Thyroid gland (tissue), 4 donors: ENCODE measurements around the gene POGZ. TPM values are rescaled to one million over a fixed set of nuclear protein-coding genes. Genes with fewer than 3 reads are reported as not detected.

Source experiments
- DNase-seq, 2 donors: peaks; one replicate each; pipeline ENCODE4 v3.0.0-alpha.2; 2019
- H3K27ac ChIP-seq, 3 donors: fragments of 200-600 bp; sonication (generic); 1 replicate in 2 of 3; 2 replicates in 1 of 3; pipeline ENCODE4 v1.5.1; 2016 to 2019; ENCODE audit warnings: mild to moderate bottlenecking in 1 of 3, moderate library complexity in 1 of 3
- H3K27me3 ChIP-seq: fragments of 200-600 bp; sonication (generic); one replicate; pipeline ENCODE4 v1.5.1; 2019
- H3K36me3 ChIP-seq, 2 donors: fragments of 200-600 bp; sonication (generic); one replicate each; pipeline ENCODE4 v1.5.1; 2016 to 2019
- H3K4me1 ChIP-seq, 2 donors: fragments of 200-600 bp; sonication (generic); one replicate each; pipeline ENCODE4 v1.5.1; 2017 to 2019
- H3K4me3 ChIP-seq, 3 donors: fragments of 200-600 bp; sonication (generic); replicated peaks in 1 of 3; 1 replicate in 2 of 3; 2 replicates in 1 of 3; pipeline ENCODE4 v1.5.1; 2016; ENCODE audit warnings: mild to moderate bottlenecking in 1 of 3
- H3K9me3 ChIP-seq: fragments of 200-600 bp; sonication (generic); one replicate; pipeline ENCODE4 v1.5.1; 2017
- POLR2A ChIP-seq, 2 donors: fragments of 450-650 bp; IDR thresholded peaks; one replicate each; pipeline ENCODE4 v1.6.1; 2017; ENCODE audit warnings: antibody characterized with exemption in 2 of 2, mild to moderate bottlenecking in 2 of 2, moderate library complexity in 1 of 2
- WGBS, 2 donors: methylation state at CpG; one replicate each; pipeline ENCODE4 v1.1.5; 2017; 5-methylcytosine and 5-hydroxymethylcytosine counted together
- intact Hi-C: fragments of 100-400 bp; cut with DNase I; formaldehyde crosslinking; loops from one replicate; pipeline ENCODE4 v1.15.1; 2023
- total RNA-seq, 4 donors: library from RNA; depleted of rRNA; stranded (reverse); fragments of >200 nt; gene quantifications; one replicate each; pipeline ENCODE4 v1.2.3, GENCODE V29; 2016
- TF ChIP-seq, protein P1 (sequence below), 6 experiments: fragments of 200-600 bp in 3 of 6; fragments of 450-650 bp in 3 of 6; sonication (generic) in 3 of 6; IDR thresholded peaks; one replicate each; pipeline ENCODE4 v1.5.1; 2016 to 2019; ENCODE audit warnings: antibody characterized with exemption in 6 of 6, mild to moderate bottlenecking in 2 of 6, inconsistent platforms in 1 of 6, moderate library complexity in 1 of 6

Gene POGZ
- total RNA-seq, 4 donors from 2014 or later, result 66.0 to 103 (median 88.3) TPM

- H3K27ac ChIP-seq, result no peak overlapping the region
- no peak for DNase-seq
- 87 to 95% methylated on average over 1 of the region's 1 CpG for WGBS, 2 donors
- H3K36me3 ChIP-seq, result no peaks in the 10 kb centered on the region
- H3K4me3 ChIP-seq, result no peak overlapping the region
- H3K9me3 ChIP-seq, result no peaks in the 10 kb centered on the region
- no peak for TF ChIP-seq POLR2A (IDR thresholded peaks at IDR 0.05)
- TF ChIP-seq, protein P1, sequence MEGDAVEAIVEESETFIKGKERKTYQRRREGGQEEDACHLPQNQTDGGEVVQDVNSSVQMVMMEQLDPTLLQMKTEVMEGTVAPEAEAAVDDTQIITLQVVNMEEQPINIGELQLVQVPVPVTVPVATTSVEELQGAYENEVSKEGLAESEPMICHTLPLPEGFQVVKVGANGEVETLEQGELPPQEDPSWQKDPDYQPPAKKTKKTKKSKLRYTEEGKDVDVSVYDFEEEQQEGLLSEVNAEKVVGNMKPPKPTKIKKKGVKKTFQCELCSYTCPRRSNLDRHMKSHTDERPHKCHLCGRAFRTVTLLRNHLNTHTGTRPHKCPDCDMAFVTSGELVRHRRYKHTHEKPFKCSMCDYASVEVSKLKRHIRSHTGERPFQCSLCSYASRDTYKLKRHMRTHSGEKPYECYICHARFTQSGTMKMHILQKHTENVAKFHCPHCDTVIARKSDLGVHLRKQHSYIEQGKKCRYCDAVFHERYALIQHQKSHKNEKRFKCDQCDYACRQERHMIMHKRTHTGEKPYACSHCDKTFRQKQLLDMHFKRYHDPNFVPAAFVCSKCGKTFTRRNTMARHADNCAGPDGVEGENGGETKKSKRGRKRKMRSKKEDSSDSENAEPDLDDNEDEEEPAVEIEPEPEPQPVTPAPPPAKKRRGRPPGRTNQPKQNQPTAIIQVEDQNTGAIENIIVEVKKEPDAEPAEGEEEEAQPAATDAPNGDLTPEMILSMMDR (IDR thresholded peaks at IDR 0.05), result no peak
- no peaks in the 10 kb centered on the region for H3K27me3 ChIP-seq
- intact Hi-C loops, result no loop called here
- no peaks in the 10 kb centered on the region for H3K4me1 ChIP-seq
These were observed 27.3 kb upstream of the POGZ start for GRCh38 chr1:151486557-151486956.

- Histone ChIP-seq H3K4me3 (no peak overlapping the region), H3K36me3 (no peaks in the 10 kb centered on the region), H3K9me3 (no peaks in the 10 kb centered on the region), H3K27me3 (no peaks in the 10 kb centered on the region), H3K4me1 (no peaks in the 10 kb centered on the region), H3K27ac (no peak overlapping the region)
- no peak for DNase-seq
- TF ChIP-seq POLR2A (IDR thresholded peaks at IDR 0.05), result no peak
- TF ChIP-seq, protein P1 (IDR thresholded peaks at IDR 0.05), result no peak
- intact Hi-C loops, result no loop called here
- 61 to 62% methylated on average over 5 of the region's 5 CpGs for WGBS, 2 donors
These were observed 26.5 kb upstream of the POGZ start for GRCh38 chr1:151485685-151486255.

DNA sequence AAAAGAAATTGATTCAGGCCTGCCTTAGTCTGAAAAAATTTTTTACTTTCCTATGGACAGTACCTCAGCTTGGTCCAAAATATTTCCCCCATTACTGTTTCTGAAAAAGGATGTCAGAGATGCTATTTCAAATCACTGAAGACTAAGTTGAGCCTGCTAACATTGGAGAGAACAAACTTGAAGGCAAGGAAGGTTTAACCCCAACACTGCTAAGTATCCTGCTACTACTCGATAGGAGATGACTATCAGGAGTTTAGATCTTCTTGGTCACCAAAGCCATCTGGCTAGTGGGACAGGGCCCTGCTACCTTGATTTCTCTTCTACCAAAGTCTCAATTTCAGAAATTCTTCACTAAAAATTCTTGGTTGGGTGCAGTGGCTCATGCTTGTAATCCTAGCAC, 22.7 kb upstream of the POGZ start:
- Histone ChIP-seq H3K4me3 (no peak overlapping the region), H3K27ac (no peak overlapping the region), H3K9me3 (no peaks in the 10 kb centered on the region), H3K4me1 (no peaks in the 10 kb centered on the region), H3K36me3 (no peaks in the 10 kb centered on the region), H3K27me3 (no peaks in the 10 kb centered on the region)
- intact Hi-C loops, result no loop called here
- no peak for DNase-seq
- TF ChIP-seq, protein P1 (IDR thresholded peaks at IDR 0.05), result no peak
- no peak for TF ChIP-seq POLR2A (IDR thresholded peaks at IDR 0.05)
- WGBS, 2 donors, result 90 to 95% methylated on average over 1 of the region's 1 CpG

GRCh38 chr1:151479462-151479861, 20.2 kb upstream of the POGZ start:
- 86 to 87% methylated on average over 5 of the region's 5 CpGs for WGBS, 2 donors
- no peak for DNase-seq
- TF ChIP-seq, protein P1 (IDR thresholded peaks at IDR 0.05), result no peak
- intact Hi-C loops, result no loop called here
- Histone ChIP-seq H3K9me3 (no peaks in the 10 kb centered on the region), H3K27me3 (no peaks in the 10 kb centered on the region), H3K4me3 (no peak overlapping the region), H3K27ac (no peak overlapping the region), H3K4me1 (no peaks in the 10 kb centered on the region), H3K36me3 (no peaks in the 10 kb centered on the region)

DNA sequence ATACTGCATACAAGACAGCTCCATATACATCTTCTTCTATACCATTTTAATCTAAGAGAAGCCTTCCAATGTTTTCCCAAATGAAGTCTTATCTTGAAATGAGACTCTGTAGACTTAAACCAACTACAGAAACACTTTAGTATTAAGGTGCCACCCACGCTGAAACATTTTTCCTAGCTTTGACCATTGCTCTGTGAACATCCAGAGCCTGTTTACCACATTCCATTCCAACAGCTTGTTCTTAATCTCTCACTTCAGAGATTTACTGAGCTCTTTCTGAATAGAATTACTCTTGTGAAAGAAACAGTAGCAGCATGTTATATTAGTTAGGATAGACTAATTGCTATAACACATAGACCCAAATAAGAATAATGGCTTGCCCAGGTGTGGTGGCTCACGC, 19.6 kb upstream of the POGZ start:
- 78 to 84% methylated on average over 2 of the region's 2 CpGs for WGBS, 2 donors
- intact Hi-C loops, result no loop called here
- Histone ChIP-seq H3K27me3 (no peaks in the 10 kb centered on the region), H3K4me1 (peaks cover 0 to under 1% of the 10 kb centered on the region in 2 donors), H3K4me3 (no peak overlapping the region), H3K36me3 (no peaks in the 10 kb centered on the region), H3K27ac (no peak overlapping the region), H3K9me3 (no peaks in the 10 kb centered on the region)
- no peak for DNase-seq
- TF ChIP-seq, protein P1 (IDR thresholded peaks at IDR 0.05), result no peak
- no peak for TF ChIP-seq POLR2A (IDR thresholded peaks at IDR 0.05)
